Head of caudate nucleus (tissue), 42 donors: ENCODE results near the gene ATRN.
"Not testable (repeated sequence)": the region's sequence is repeated elsewhere in the genome, so short reads cannot be mapped to it uniquely, and the experiment has no call there.

ENCODE experiments used
- DNase-seq, 42 donors: peaks; one replicate each; pipeline versions ENCODE4 v3.0.0 to v3.0.0-alpha.2; 2020 to 2021; ENCODE audit warnings: mixed read lengths in 7 of 42
- intact Hi-C: fragments of 100-400 bp; cut with DNase I; formaldehyde crosslinking; loops from one replicate; pipeline ENCODE4 v1.15.0; 2022

Gene ATRN

GRCh38 chr20:3502878-3503277 is 32.1 kb downstream of the ATRN start:
- intact Hi-C loops: no loop called here
- no peak for DNase-seq

GRCh38 chr20:3505148-3505547 is 34.3 kb downstream of the ATRN start:
- DNase-seq: no peak
- intact Hi-C loops: no loop called here

DNA sequence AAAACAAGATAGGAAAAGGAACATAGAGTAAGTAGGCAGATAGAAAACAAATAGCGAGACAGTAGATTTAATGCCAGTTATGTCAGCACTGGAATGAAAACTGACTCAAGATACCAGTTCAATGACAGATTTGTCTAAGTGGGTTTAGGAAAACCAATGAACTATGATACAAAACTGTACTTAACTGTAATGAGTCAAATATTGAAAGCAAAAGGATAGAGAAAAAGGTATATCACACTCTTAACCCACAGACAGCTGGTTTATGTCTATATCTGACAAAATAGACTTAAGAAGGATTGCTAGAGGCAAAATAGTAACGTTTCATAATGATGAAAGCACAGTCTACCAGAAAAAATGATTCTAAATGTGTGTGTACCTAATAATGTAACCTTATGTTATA is 38.2 kb downstream of the ATRN start:
- intact Hi-C loops: no loop called here
- DNase-seq: no peak

DNA sequence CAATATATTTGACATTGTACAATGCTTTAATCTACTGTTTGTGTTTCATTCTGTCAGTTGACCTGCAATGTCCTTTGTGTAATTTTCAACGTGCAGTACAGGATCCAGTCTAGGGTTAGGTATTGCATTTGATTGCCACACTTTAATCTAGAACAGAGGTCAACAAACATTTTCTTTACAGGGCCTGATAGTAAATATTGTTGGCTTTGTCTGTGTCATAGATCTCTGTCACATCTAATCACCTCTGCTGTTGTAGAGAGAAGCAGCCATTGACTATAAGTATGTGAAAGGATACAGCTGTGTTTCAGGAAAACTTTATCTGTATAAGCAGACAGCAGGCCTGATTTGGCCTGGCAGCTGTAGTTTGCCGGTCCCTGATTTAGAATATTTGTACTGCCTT is 39.3 kb downstream of the ATRN start:
- intact Hi-C loops: no loop called here
- DNase-seq: no peak

GRCh38 chr20:3512239-3512638 is 41.4 kb downstream of the ATRN start:
- DNase-seq, intact Hi-C loops: not testable (repeated sequence)

DNA sequence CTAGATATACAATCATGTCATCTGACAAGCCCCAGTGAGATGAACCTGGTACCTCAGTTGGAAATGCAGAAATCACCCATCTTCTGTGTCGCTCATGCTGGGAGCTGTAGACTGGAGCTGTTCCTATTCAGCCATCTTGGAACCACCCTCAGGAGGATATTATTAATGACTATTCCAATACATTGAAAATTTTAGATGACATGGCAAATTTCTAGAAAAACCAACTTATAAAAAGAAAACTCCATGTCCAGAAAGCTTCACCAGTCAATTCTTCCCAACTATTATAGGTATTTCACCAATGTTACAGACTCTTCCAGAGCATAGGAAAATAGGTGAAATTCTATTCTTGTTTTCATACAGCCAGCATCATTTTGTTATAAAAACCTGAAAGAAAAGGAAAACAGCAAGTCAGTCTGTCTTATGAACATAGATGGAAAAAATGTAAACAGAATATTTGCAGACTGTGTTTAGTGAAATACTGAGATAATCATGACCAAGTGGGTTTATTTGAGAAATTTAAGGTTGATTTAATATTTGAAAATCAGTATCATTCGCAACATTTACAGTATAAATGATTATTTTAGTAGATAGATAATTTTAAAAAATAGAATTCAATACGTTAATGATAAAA is 43.3 kb downstream of the ATRN start:
- no peak for DNase-seq
- intact Hi-C loops: no loop called here

- intact Hi-C loops: no loop called here
- DNase-seq: no peak
Observed at GRCh38 chr20:3515379-3516170, 44.8 kb downstream of the ATRN start.

DNA sequence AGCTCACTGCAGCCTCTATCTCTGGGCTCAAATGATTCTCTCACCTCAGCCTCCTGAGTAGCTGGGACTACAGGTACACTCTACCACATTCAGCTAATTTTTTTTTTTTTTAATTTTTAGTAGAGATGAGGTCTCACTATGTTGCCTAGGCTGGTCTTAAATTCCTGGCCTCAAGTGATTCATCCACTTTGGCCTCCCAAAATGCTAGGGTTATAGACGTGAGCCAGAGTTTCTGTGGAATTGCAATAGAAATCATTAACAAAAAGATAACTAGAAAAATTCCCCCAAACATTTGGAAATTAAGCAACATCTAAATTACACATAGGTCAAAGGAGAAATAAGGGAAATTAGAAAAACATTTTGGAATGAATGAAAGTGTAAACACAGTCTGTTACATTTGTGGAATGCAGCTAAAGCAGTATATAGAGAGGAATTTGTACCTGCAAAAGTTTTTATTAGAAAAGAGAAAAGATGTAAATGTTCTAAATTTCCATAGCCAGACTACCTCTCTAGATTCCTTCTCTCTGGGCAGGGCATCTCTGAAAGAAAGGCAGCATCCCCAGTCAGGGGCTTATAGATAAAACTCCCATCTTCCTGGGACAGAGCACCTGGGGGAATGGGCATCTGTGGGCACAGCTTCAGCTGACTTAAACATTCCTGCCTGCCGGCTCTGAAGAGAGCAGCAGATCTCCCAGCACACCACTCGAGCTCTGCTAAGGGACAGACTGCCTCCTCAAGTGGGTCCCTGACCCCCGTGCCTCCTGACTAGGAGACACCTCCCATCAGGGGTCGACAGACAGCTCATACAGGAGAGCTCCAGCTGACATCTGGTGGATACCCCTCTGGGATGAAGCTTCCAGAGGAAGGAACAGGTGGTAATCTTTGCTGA is 51.3 kb downstream of the ATRN start:
- intact Hi-C loops: no loop called here
- no peak for DNase-seq

DNA sequence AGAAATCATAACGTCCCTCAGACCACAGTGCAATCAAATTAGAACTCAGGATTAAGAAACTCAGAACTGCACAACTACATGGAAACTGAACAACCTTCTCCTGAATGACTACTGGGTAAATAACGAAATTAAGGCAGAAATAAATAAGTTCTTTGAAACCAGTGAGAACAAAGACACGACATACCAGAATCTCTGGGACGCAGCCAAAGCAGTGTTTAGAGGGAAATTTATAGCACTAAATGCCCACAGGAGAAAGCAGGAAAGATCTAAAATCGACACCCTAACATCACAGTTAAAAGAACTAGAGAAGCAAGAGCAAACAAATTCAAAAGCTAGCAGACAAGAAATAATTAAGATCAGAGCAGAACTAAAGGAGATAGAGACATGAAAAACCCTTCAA is 53.9 kb downstream of the ATRN start:
- DNase-seq, intact Hi-C loops: not testable (repeated sequence)

GRCh38 chr20:3532089-3532615 is 61.3 kb downstream of the ATRN start:
- intact Hi-C loops: no loop called here

GRCh38 chr20:3537733-3538132 is 66.9 kb downstream of the ATRN start:
- intact Hi-C loops, DNase-seq: not testable (repeated sequence)

More at GRCh38 chr20:3532089-3532615, 61.3 kb downstream of the ATRN start:
- DNase-seq: no peak

GRCh38 chr20:3539311-3540107 is 68.7 kb downstream of the ATRN start:
- DNase-seq: no peak
- intact Hi-C loops: no loop called here

DNA sequence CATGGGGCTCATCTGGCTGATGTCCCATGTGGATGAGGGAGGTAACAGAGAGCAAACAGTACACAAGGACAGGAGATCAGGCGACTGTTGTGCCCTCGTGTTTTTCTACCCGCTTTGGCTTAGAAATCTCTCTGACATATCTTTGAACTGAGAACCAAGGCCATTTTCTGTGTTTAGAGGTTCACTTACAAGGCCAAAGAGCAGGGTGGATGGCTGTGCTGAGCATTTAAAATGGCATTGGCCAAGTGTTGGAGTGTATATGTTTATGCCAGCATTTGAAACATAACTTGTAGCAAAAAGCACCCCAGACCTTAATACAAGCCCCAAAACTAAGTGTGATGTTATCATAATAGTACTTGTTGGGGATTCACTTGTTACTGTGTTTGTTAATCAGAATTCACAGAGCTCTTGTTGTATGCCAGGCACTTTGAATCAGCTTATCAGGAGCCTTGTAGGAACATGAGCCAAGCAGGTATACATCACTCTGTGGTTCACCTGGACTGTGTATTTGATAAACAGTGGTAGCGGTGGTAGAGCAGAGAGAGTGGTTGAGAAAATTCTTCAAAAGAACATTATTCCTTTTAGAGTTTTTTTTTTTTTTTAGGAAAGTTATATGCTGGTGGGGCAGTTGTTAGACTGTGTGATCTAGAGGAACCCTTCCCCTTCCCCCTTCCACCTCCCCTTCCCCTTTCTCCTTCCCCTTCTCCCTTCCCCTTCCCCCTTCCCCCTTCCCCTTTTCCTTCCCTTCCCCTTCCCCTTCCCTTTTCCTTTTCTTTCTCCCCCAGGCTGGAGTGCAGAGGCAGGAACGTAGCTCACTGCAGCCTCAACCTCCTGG is 71.3 kb downstream of the ATRN start:
- intact Hi-C loops: no loop called here
- DNase-seq: no peak

- intact Hi-C loops: no loop called here
- DNase-seq: no peak
Observed at GRCh38 chr20:3543901-3544507, 73.2 kb downstream of the ATRN start.

- intact Hi-C loops: no loop called here
- DNase-seq: no peak
Observed at GRCh38 chr20:3545401-3545925, 74.6 kb downstream of the ATRN start.

GRCh38 chr20:3547906-3548305 is 77.1 kb downstream of the ATRN start:
- intact Hi-C loops: no loop called here
- DNase-seq: no peak

GRCh38 chr20:3550837-3551236 is 80.0 kb downstream of the ATRN start:
- DNase-seq: no peak
- intact Hi-C loops: no loop called here
